Testis (tissue), 2 donors: ENCODE results near the gene ZNF804A.

Experiments used
- CTCF ChIP-seq, 3 experiments: fragments of 450-650 bp in 2 of 3; fragments of 200-600 bp in 1 of 3; sonication (generic) in 1 of 3; IDR thresholded peaks; one replicate each; pipeline ENCODE4 v1.5.1; 2016 to 2019; ENCODE audit warnings: antibody characterized with exemption in 3 of 3, mild to moderate bottlenecking in 2 of 3, moderate library complexity in 1 of 3
- POLR2A ChIP-seq: fragments of 450-650 bp; IDR thresholded peaks from one replicate; pipeline ENCODE4 v1.6.1; 2017; ENCODE audit warnings: antibody characterized with exemption, mild to moderate bottlenecking, moderate library complexity

DNA sequence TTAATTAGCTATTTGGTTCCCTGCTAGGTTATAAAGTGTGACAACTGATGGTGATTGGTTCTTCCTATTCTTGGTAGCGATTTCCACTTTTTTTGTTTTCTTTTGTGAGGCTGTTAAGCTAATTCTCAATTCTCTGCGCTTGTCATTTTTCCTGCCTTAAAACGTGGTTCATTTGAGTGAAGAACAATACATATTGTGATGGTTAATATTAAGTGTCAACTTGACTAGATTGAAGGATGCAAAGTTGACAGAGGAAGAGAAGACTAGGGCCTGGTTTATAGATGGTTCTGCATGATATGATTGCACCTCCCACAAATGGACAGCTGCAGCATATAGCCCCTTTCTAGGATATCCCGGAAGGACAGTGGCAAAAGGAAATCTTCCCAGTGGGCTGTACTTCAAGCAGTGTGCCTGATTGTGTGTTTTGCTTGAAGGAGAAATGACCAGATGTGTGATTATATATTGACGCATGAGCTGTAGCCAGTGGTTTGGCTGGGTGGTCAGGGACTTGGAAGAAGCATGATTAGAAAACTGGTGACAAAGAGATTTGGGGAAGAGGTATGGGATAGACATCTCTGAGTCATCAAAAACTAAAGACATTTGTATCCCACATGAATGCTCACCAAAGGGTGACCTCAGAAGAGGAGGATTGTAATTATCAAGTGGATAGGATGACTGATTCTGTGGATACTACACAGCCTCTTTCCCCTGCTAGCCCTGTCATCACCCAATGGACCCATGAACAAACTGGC lies 39.4 kb upstream of the ZNF804A start:
- TF ChIP-seq CTCF (IDR thresholded peaks at IDR 0.05) (no peak), POLR2A (no peak)
